ENCODE data around the gene PSMD13.
"Not testable (repeated sequence)": the region's sequence is repeated elsewhere in the genome, so short reads cannot be mapped to it uniquely, and the experiment has no call there.

The PSMD13 gene

DNA sequence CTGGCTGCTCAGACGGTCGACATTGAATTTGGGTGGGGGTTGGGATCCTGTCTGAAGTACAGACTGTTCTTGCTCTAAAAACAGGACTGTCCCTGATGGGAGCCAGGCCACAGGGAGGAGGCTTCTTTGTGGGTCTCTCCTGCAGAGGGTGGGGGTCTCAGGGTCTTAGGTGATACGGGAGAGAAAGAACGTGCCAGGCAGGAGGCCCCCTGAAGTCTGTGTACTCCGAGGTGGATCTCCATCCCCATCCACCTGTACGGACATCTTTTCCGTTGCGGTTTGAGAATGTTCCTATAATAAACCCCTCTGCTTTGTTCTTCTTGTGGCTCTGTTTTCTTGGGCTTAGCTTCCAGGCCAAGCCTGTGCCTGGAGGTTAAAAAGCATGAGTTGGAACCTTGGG is 15.9 kb downstream of the PSMD13 start:
- DNase-seq: no peak

GRCh38 chr11:253160-253885 is 16.5 kb downstream of the PSMD13 start:
- no peak for DNase-seq

DNA sequence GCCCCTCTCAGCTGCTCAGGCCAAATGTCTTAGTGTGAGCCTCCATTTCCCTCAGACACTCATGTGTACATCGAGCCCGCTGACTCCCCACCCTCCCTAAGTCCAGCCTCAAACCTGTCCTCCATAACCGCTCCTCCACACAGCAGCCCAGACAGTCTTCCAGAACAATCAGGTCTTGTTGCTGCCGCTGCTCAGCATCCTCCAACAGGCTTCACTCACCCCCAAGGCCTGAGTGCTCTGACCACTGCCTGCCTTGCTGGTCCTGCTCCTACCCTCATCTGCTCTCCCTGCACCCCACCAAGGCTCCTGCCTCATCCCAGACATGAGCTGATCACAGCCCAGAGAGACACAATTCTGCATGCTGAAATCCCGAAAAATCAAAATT is 17.1 kb downstream of the PSMD13 start:
- DNase-seq: no peak

DNA sequence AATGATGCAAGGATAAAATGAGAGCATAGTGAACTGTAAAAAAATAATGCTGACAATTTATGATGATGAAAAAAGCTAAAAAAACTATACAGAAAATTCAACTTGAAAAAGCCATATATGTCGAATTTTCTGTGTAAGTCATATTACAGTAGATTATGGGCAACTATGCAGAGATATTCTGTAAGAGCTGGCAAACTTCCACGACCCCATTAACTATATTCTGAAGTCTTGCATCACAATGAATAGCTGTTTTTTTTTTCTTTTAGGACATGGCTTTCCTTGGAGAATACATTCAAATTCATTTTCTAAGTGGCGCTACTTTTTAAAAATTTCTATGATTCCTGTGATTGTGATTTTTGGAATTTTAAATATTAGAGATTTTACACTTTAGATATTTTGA is 18.4 kb downstream of the PSMD13 start:
- DNase-seq: no peak

GRCh38 chr11:255816-256215 is 19.0 kb downstream of the PSMD13 start:
- no peak for DNase-seq

DNA sequence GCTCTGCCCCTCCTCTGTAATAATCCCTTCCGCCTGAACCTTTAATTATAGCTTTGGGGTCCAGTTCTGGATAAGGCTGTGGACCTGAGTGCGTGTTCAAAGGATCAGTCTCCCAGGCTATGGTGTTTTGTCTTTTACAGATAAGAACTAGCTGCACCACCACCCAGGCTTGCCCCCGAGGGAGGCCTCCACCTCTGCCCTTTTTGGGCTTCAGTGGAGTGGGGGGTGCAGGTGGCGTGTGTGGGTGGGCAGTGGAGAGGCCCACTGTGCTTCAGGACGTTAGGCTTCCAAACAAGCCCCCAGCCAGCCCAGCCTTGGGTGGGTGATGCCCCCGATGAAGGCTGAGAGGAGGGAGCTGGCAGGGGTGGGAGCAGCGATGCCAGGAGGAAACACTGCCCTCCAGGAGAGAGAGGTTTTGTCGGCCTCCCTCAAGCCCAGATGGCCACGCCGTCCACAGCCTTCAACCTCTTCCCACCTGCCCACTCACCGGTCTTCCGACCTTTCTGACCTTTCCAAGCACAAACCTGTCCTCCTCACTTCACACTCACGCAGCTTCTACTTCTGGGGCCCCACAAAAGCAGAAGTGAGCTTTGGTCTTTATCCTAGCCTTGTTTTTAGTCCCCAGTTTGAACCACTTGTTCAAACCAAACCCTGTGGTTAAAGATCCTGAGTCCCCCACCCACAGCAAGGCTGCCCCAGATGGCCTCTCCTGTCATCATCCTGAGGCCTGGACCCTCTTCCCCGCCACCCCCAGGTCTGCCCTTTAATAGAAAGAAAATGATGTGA is 20.4 kb downstream of the PSMD13 start:
- no peak for DNase-seq

GRCh38 chr11:257766-258493 is 21.2 kb downstream of the PSMD13 start:
- no peak for DNase-seq

DNA sequence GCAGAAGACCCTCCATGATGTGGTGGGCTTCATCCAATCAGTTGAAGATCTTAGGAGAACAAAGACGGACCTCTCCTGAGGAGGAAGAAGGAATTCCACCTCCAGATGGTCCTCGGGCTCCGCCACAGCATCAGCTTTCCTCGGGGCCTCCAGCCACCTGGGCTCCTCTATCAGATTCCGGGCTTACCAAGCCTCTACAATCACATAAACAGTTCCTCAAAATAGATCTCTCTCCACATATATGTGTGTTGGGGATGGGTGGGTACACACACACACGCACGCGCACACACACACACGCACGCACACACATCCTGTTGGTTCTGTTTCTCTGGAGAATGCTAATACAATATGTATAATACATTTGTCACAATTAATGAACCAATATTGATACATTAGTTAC is 22.6 kb downstream of the PSMD13 start:
- DNase-seq: no peak

GRCh38 chr11:261624-262023 is 24.8 kb downstream of the PSMD13 start:
- no peak for DNase-seq

- DNase-seq: no peak
Observed at GRCh38 chr11:266676-267439, 30.1 kb downstream of the PSMD13 start.

GRCh38 chr11:267491-267994 is 30.8 kb downstream of the PSMD13 start:
- DNase-seq: no peak

DNA sequence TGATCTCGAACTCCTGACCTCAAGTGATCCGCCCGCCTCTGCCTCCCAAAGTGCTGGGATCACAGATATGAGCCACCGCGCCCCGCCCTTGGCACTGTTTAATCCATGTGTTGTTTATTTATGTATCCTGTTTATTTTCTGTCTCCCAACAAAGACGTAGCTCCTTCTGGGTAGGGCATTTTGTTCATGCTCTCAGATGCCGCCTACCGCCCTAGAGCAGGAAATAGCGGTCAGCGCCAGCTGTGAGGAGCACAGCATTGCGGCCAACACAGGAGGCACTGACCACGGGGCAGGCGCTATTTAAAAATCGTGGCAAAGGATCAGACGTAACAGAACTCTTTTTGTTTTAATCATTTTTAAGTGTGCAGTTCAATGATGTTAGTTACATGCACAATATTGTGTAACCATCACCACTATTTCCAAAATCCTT is 32.0 kb downstream of the PSMD13 start:
- DNase-seq: not testable (repeated sequence)

- DNase-seq: no peak
Observed at GRCh38 chr11:269146-269890, 32.5 kb downstream of the PSMD13 start.

GRCh38 chr11:270451-271318 is 33.9 kb downstream of the PSMD13 start:
- DNase-seq: no peak

DNA sequence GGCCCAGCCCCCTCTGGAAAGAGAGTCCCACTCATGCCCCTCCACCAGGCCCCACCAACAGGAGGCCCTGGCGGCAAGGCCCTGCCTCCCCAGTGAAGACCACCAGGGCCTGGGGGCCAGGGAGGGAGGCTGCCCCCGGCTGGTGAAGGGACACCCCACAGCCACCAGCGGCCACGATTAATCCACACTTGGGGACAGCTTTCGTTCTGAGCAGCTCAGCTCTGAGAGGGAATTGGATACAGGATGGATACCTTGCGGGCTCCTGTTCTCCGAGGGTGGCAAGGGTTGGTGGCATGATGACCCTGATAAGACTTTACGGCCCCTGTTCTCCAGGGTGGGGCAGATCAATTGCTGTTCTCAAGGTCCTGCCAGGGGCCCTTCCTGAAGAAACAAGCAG is 34.5 kb downstream of the PSMD13 start:
- no peak for DNase-seq

DNA sequence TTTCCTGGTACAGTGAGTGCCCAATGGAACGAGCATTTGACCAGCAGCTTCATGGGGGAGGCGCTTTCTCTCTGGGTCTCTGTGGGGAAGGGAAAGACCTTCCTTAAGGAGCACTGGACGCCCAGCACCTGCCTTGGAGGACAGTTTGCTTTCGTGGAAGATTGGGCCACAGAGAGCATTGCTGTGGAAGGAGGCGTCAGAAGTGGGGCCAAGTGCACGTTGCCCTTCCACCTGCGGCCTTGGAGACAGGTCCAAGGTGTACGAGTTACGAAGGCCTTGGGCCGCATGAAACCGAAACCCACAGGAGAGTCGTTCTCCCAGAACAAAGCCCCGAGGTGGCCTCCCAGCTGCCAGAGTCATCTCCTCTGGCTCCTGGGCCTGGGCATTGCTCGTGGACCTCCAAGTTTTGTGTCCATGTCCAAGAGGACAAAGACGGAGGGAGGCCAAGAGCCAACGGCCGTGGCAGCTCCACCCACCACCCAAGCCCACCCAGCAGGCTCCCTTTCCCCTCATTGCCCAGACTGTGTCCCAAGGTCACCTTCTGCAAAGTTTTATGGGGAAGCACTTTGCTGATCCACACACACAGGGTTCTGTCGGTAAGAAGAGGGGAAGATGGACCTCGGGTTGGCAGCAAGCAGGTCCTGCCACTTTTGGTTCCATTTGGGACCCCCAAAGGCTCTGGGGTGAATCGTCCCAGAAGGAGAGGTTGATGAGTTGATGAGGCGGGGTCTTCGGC is 35.6 kb downstream of the PSMD13 start:
- no peak for DNase-seq

- DNase-seq: no peak
Observed at GRCh38 chr11:272931-273198, 36.1 kb downstream of the PSMD13 start.

- no peak for DNase-seq
Observed at GRCh38 chr11:276219-276618, 39.4 kb downstream of the PSMD13 start.

- DNase-seq: no peak
Observed at GRCh38 chr11:278001-278951, 41.5 kb downstream of the PSMD13 start, which contains the start of gene NLRP6. TSS of gene NLRP6 (plus strand) at chr11:278407. CDS start at chr11:278570, 163 bp downstream.
